Cardiac muscle cell (in vitro differentiated cells and primary cell): Measurements from ENCODE around the gene NFATC3. TPM values are rescaled to one million over a fixed set of nuclear protein-coding genes. Genes with fewer than 3 reads are reported as not detected.
"Not testable (repeated sequence)": the region's sequence is repeated elsewhere in the genome, so short reads cannot be mapped to it uniquely, and the experiment has no call there.

Experiments
- DNase-seq, 2 donors: peaks; one replicate each; pipeline versions ENCODE4 v3.0.0 to v3.0.0-alpha.2; 2010 to 2017; ENCODE audit warnings: low read depth in 1 of 2, low spot score in 1 of 2
- H3K27ac ChIP-seq: fragments of 200-600 bp; sonication (generic); 2 replicates; pipeline ENCODE4 v1.5.1; 2016
- H3K27me3 ChIP-seq: fragments of 200-600 bp; sonication (generic); 2 replicates; pipeline ENCODE4 v1.6.0; 2016; ENCODE audit warnings: control low read depth
- H3K36me3 ChIP-seq: fragments of 200-600 bp; sonication (generic); 2 replicates; pipeline ENCODE4 v1.5.1; 2016; ENCODE audit warnings: control low read depth
- H3K4me1 ChIP-seq: fragments of 200-600 bp; sonication (generic); 2 replicates; pipeline ENCODE4 v1.8.1; 2017; ENCODE audit warnings: low read depth, mild to moderate bottlenecking, mixed run types
- H3K4me3 ChIP-seq: fragments of 200-600 bp; sonication (generic); 2 replicates; pipeline ENCODE4 v1.5.1; 2016; ENCODE audit warnings: mild to moderate bottlenecking
- H3K9me3 ChIP-seq: fragments of 200-600 bp; sonication (generic); 2 replicates; pipeline ENCODE4 v1.5.1; 2017; ENCODE audit warnings: low read depth, mild to moderate bottlenecking, control low read depth
- polyA plus RNA-seq: library from polyadenylated mRNA; unstranded; fragments of >200 nt; fragmentation: Nextera tagmentation; extraction: Ambion mirVana; gene quantifications from 2 replicates; pipeline ENCODE4 v1.2.1, GENCODE V29; 2016
- total RNA-seq: library from RNA; depleted of rRNA; stranded (reverse); fragments of >200 nt; gene quantifications from 2 replicates; pipeline ENCODE4 v1.2.3, GENCODE V29; 2016
- TF ChIP-seq, protein P1 (sequence below): IDR thresholded peaks from 2 replicates; pipeline ENCODE4 v1.5.1; 2012; ENCODE audit warnings: low read depth, mild to moderate bottlenecking, low read length

NFATC3 gene
- total and polyA plus RNA-seq, 2 experiments from 2014 or later = 13.6 to 26.2 TPM

DNA sequence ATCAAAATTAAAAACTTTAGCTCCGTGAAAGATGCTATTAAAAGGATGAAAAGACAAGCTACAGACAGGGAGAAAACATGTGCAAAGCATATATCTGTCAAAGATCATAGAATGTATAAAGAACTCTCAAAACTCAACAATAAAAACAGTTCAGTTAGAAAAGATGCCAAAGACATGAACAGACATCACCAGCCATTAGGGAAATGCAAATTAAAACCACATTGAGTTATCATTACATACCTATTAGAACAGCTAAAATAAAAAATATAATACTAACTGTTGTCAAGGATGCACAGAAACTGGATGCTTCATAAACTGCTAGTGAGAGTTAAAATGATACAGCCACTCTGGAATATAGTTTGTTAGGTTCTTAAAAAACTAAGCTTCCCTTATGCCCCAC is 58.8 kb downstream of the NFATC3 start:
- TF ChIP-seq, protein P1, sequence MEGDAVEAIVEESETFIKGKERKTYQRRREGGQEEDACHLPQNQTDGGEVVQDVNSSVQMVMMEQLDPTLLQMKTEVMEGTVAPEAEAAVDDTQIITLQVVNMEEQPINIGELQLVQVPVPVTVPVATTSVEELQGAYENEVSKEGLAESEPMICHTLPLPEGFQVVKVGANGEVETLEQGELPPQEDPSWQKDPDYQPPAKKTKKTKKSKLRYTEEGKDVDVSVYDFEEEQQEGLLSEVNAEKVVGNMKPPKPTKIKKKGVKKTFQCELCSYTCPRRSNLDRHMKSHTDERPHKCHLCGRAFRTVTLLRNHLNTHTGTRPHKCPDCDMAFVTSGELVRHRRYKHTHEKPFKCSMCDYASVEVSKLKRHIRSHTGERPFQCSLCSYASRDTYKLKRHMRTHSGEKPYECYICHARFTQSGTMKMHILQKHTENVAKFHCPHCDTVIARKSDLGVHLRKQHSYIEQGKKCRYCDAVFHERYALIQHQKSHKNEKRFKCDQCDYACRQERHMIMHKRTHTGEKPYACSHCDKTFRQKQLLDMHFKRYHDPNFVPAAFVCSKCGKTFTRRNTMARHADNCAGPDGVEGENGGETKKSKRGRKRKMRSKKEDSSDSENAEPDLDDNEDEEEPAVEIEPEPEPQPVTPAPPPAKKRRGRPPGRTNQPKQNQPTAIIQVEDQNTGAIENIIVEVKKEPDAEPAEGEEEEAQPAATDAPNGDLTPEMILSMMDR = no peak
- no peak for DNase-seq
- Histone ChIP-seq H3K27me3 (no peaks in the 10 kb centered on the region), H3K36me3 (no peaks in the 10 kb centered on the region), H3K27ac (no peak overlapping the region), H3K4me1 (peaks cover 15% of the 10 kb centered on the region), H3K9me3 (no peaks in the 10 kb centered on the region), H3K4me3 (no peak overlapping the region)

DNA sequence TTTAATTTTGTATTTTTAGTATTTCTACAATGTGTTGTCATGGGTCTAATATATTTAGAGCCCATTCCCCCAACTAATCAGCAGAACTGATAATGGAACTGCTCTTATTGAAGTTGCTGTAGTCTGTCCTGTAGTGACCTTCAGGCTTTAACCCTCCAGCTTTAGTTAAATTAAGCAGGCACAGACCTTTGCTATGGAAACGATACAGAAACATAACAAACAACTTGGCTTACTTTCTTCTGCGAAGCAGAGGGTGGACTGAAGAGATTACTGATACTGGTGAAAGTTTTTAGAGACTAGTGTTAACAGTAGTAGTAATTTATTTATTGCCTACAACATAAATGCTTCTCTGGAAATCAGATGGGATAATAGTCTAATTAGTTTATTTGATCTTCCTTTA is 61.4 kb downstream of the NFATC3 start:
- Histone ChIP-seq H3K4me3 (no peak overlapping the region), H3K27ac (no peak overlapping the region), H3K27me3 (no peaks in the 10 kb centered on the region), H3K9me3 (no peaks in the 10 kb centered on the region), H3K36me3 (no peaks in the 10 kb centered on the region), H3K4me1 (peaks cover 15% of the 10 kb centered on the region)
- peak; percentile 59 to 71 for DNase-seq
- TF ChIP-seq, protein P1 = no peak

DNA sequence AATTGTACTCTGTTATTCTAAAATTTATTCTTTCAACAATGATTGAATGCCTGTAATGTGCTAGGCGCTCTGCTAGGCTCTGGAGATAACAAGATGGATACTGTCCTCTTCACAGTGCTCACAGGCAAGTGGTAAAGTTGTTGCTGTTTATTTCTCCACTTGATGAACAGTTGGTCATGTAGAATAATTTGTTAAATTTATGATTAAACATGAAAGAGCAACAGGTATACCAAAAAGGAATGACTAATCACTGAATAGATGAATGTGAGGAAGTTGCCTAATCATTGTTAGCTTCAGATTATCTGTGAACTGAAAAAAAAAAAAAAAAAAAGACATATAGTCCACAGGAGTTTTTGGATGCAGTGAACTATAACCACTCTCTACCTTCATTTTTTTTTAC is 62.3 kb downstream of the NFATC3 start:
- TF ChIP-seq, protein P1 = no peak
- Histone ChIP-seq H3K4me1 (peaks cover 15% of the 10 kb centered on the region), H3K4me3 (no peak overlapping the region), H3K27me3 (no peaks in the 10 kb centered on the region), H3K9me3 (no peaks in the 10 kb centered on the region), H3K36me3 (no peaks in the 10 kb centered on the region), H3K27ac (no peak overlapping the region)
- DNase-seq = no peak

DNA sequence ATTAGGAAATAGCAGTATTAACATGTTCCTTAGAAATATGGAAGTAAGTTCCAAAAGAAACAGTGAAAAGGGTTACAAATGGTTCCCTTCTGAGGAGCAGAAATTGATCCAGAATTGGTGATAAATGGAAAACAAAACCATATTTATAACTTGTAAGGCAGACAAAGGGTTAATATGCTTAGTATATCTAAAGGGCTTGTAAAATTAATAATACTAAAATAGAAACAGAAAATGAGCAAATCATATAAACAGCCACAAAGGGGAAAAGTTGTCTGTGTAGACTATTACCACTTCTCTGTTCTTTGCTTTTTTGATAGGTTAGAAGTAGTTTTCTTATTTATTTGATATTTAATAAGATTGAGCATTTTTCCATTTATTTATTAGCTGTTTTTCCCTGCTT is 64.4 kb downstream of the NFATC3 start:
- Histone ChIP-seq H3K36me3 (no peaks in the 10 kb centered on the region), H3K27ac (no peak overlapping the region), H3K9me3 (no peaks in the 10 kb centered on the region), H3K4me1 (peaks cover 15% of the 10 kb centered on the region), H3K27me3 (no peaks in the 10 kb centered on the region), H3K4me3 (no peak overlapping the region)
- TF ChIP-seq, protein P1 = no peak
- no peak for DNase-seq

DNA sequence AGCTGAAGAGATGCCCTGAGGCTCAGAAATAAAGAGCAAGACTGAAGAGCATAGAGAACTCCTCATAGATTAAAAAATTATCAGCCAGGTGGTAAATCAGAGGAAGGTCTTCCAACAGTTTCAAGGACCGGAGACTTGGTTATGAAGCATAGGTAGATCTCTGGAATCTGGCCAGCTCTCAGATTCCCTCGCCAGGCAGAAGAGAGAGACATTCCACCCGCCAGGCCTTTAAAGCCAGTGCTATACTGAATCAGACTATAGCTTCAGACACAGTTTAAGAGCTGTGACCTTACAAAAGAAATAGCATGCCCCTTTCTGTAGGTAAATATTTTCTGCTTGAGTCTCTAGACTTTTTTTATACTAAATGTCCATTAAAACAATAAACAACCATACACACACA is 70.3 kb downstream of the NFATC3 start:
- TF ChIP-seq, protein P1 = no peak

DNA sequence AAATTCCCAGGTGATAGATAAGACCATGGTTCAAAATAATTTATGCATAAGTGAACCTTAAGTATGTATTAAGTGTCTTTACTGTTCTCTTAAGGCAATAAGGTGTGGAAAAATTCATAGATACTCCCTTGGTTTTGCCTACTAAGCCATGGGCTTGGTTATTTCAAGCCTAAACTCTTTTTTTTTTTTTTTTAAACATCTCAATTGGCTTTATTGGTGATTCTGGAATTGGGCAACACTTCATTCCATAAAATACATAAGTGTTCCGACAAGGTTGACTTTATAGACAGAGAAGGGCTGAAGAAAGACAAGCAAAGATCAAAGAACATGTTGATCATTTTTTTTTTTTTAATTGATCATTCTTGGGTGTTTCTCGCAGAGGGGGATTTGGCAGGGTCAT is 77.2 kb downstream of the NFATC3 start:
- no peak overlapping the region for H3K4me3 ChIP-seq
- no peaks in the 10 kb centered on the region for H3K27me3 ChIP-seq
- H3K4me1 ChIP-seq = no peaks in the 10 kb centered on the region
- H3K9me3 ChIP-seq = no peaks in the 10 kb centered on the region
- no peak overlapping the region for H3K27ac ChIP-seq
- DNase-seq = no peak
- H3K36me3 ChIP-seq = peaks cover 10% of the 10 kb centered on the region
- TF ChIP-seq, protein P1 = no peak

More for the DNA sequence above, 70.3 kb downstream of the NFATC3 start:
- Histone ChIP-seq H3K27ac (no peak overlapping the region), H3K9me3 (no peaks in the 10 kb centered on the region), H3K4me3 (no peak overlapping the region), H3K36me3 (peaks cover 6% of the 10 kb centered on the region), H3K27me3 (no peaks in the 10 kb centered on the region), H3K4me1 (peaks cover 4% of the 10 kb centered on the region)
- DNase-seq = peak in 1 of 2 donors; percentile 52

DNA sequence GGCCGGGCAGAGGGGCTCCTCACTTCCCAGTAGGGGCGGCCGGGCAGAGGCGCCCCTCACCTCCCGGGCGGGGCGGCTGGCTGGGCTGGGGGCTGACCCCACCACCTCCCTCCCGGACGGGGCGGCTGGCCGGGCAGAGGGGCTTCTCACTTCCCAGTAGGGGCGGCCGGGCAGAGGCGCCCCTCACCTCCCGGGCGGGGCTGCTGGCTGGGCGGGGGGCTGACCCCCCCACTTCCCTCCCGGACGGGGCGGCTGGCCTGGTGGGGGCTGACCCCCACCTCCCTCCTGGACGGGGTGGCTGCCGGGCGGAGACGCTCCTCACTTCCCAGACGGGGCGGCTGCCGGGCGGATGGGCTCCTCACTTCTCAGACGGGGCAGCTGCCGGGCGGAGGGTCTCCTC is 78.1 kb downstream of the NFATC3 start:
- not testable (repeated sequence) for H3K4me3 ChIP-seq, DNase-seq, H3K27me3 ChIP-seq, H3K36me3 ChIP-seq, H3K9me3 ChIP-seq, H3K4me1 ChIP-seq, H3K27ac ChIP-seq
